H1 (cell line): Measurements from ENCODE around the gene DCDC2C. TPM values are rescaled to one million over a fixed set of nuclear protein-coding genes. Genes with fewer than 3 reads are reported as not detected.

ENCODE experiments used
- KDM5A ChIP-seq: fragments of 200-600 bp; IDR thresholded peaks from 2 replicates; pipeline ENCODE4 v1.7.1; 2012; ENCODE audit warnings: mild to moderate bottlenecking, low read length, inconsistent platforms, mixed read lengths
- PHF8 ChIP-seq: fragments of 200-600 bp; sonication (generic); conservative IDR thresholded peaks from 2 replicates; pipeline ENCODE4 v1.7.1; 2012; ENCODE audit warnings: low read depth, mild to moderate bottlenecking, inconsistent platforms, low read length, moderate library complexity
- POLR2AphosphoS5 ChIP-seq: IDR thresholded peaks from 2 replicates; pipeline ENCODE4 v1.6.1; 2011; ENCODE audit warnings: low read depth, low read length
- RNF2 ChIP-seq: fragments of 200-900, 300-1000 bp; sonication (generic); IDR thresholded peaks from 2 replicates; pipeline ENCODE4 v1.7.1; 2016; ENCODE audit warnings: borderline replicate concordance, low read depth, mild to moderate bottlenecking, antibody characterized with exemption, low read length; ENCODE audit not compliant: poor library complexity, severe bottlenecking; ENCODE audit errors: missing control alignments
- USF2 ChIP-seq: IDR thresholded peaks from 2 replicates; pipeline ENCODE4 v1.6.1; 2011; ENCODE audit warnings: low read length, improper control_type of control experiment
- polyA plus RNA-seq, 7 experiments: library from polyadenylated mRNA; depleted of rRNA in 3 of 7; stranded (reverse) in 5 of 7; unstranded in 2 of 7; fragments of >200 nt in 5 of 7; fragments of 200-250 nt in 2 of 7; gene quantifications; 1 replicate in 5 of 7; 2 replicates in 1 of 7; 4 replicates in 1 of 7; pipeline versions ENCODE4 v1.2.1 to v1.2.3, GENCODE V29; 2011 to 2013; ENCODE audit warnings: missing spikeins in 2 of 7, mixed read lengths in 2 of 7
- total RNA-seq: library from RNA; stranded (reverse); fragmentation: NEBNext Ultra II Directional; extraction: Animal tissue kit (Norgen Biotek cat#: 25700); gene quantifications from 2 replicates; pipeline ENCODE4 v1.2.1, GENCODE V29; 2021

DCDC2C gene
- total and polyA plus RNA-seq, 2 of the 8 experiments (the other 6 are each of a cell fraction or from before 2014, with no cell fraction given) = 0.50 TPM; not detected in 1

- TF ChIP-seq USF2 (no peak), PHF8 (no peak), RNF2 (no peak), POLR2AphosphoS5 (no peak), KDM5A (no peak)
- TF ChIP-seq, all 59 proteins: peak for 0
Observed at GRCh38 chr2:3776311-3776710, 72.9 kb downstream of the DCDC2C start (continued).
